ENCODE data around the gene DGKZ.

DNA sequence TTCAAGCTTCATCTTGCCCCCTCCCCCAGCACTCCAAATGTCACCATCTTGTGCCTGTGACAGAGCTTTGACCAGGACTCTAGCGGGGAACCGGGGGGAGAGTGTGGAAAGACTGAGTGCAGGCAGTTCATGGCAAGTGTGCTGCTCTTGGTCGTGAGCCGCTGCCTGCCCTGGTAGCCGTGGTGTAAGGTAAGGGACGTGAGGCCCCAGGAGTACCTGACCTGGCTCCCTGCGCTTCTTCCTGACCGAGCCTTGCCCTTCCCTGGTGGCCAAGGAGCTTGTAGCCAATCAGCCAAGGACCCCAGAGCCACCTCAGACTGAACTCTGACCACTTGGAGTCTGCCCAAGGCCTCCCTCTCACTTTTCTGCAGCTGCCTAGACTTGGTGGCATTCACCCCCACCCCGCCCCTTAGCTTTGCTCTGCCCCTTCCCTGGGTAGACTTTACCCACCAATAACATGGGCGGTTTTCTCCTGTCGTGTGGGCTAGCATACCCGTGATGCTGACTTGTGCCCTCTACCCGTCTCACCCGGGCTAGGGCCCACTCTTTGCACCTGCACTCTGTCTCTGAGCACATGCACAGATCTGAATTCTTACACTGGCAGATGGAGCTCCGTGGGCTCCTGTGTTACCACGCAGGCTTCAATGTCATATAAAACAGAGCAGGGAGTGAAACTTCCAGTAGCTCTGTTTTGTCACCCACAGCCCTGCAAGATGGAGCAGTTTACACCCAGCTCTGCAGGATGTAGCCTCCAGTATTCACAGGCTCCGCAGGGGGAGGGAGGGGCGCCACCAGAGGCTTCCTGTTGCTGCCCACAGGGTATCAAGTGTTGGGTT is 1.5 kb downstream of the DGKZ start:
- TF ChIP-seq EP300 (IDR thresholded peaks at IDR 0.05) = no peak
- TF ChIP-seq, protein P1, sequence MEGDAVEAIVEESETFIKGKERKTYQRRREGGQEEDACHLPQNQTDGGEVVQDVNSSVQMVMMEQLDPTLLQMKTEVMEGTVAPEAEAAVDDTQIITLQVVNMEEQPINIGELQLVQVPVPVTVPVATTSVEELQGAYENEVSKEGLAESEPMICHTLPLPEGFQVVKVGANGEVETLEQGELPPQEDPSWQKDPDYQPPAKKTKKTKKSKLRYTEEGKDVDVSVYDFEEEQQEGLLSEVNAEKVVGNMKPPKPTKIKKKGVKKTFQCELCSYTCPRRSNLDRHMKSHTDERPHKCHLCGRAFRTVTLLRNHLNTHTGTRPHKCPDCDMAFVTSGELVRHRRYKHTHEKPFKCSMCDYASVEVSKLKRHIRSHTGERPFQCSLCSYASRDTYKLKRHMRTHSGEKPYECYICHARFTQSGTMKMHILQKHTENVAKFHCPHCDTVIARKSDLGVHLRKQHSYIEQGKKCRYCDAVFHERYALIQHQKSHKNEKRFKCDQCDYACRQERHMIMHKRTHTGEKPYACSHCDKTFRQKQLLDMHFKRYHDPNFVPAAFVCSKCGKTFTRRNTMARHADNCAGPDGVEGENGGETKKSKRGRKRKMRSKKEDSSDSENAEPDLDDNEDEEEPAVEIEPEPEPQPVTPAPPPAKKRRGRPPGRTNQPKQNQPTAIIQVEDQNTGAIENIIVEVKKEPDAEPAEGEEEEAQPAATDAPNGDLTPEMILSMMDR (IDR thresholded peaks at IDR 0.05) = no peak
- TF ChIP-seq POLR2A (IDR thresholded peaks at IDR 0.05) = no peak

Data from stomach (tissue), 4 donors.